ENCODE measurements around the gene KCND3. TPM values are rescaled to one million over a fixed set of nuclear protein-coding genes. Genes with fewer than 3 reads are reported as not detected.

The KCND3 gene
- total RNA-seq, 1 donor from 2014 or later: 3.7 TPM

DNA sequence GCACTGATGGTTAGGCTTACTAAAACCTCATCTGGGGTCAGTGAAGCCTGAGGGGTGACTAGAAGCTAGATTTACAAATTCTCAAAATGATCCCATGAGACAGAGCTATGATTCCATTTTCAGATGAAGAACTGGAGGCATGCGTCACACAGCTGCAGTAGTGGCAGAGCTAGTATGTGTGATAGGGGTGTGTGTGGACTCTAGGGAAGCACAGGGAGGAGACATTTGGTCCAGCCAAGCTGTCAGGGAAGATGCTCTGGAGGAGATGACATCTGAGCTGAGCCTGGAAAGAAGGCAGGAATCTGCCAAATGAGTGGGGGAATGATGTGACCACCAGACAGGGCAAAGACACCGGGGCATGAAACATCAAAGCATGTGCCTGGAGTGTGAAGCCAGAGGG is 12.0 kb upstream of the KCND3 start:
- Mint-ChIP-seq H3K4me3 (ENCODE audit: unreplicated experiment) (no peak overlapping the region), H3K9me3 (ENCODE audit: unreplicated experiment) (peaks cover 2% of the 10 kb centered on the region), H3K4me1 (ENCODE audit: low read depth, unreplicated experiment) (peaks cover 16% of the 10 kb centered on the region), H3K36me3 (ENCODE audit: unreplicated experiment) (no peaks in the 10 kb centered on the region), H3K27ac (ENCODE audit: unreplicated experiment) (no peak overlapping the region), H3K27me3 (ENCODE audit: unreplicated experiment) (peaks cover 4% of the 10 kb centered on the region)
- DNase-seq: no peak
- TF ChIP-seq, protein P1, sequence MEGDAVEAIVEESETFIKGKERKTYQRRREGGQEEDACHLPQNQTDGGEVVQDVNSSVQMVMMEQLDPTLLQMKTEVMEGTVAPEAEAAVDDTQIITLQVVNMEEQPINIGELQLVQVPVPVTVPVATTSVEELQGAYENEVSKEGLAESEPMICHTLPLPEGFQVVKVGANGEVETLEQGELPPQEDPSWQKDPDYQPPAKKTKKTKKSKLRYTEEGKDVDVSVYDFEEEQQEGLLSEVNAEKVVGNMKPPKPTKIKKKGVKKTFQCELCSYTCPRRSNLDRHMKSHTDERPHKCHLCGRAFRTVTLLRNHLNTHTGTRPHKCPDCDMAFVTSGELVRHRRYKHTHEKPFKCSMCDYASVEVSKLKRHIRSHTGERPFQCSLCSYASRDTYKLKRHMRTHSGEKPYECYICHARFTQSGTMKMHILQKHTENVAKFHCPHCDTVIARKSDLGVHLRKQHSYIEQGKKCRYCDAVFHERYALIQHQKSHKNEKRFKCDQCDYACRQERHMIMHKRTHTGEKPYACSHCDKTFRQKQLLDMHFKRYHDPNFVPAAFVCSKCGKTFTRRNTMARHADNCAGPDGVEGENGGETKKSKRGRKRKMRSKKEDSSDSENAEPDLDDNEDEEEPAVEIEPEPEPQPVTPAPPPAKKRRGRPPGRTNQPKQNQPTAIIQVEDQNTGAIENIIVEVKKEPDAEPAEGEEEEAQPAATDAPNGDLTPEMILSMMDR (IDR thresholded peaks at IDR 0.05; ENCODE audit: partially characterized antibody, unreplicated experiment): no peak

DNA sequence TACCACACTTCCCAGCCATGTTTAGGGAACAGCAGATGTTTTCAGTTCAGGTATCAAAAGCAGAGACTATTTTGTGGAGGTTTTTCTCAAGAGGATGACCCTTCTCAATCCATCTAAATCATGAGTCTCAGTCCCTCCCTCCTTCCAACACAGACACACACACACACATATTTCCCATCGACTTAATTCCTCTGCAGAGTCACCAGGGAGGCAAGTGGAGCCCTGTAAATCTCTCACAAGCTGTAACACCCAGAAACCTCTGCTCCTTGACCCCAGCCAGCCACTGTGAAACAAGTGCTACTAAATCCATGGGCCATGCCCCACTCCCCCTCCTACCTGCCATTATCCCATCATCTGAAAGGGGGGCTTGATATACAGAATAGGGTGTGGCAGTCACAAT is 10.6 kb upstream of the KCND3 start:
- H3K27ac Mint-ChIP-seq (ENCODE audit: unreplicated experiment): no peak overlapping the region
- no peak overlapping the region for H3K4me3 Mint-ChIP-seq (ENCODE audit: unreplicated experiment)
- H3K36me3 Mint-ChIP-seq (ENCODE audit: unreplicated experiment): peaks cover 7% of the 10 kb centered on the region
- peaks cover 7% of the 10 kb centered on the region for H3K27me3 Mint-ChIP-seq (ENCODE audit: unreplicated experiment)
- TF ChIP-seq, protein P1 (IDR thresholded peaks at IDR 0.05; ENCODE audit: partially characterized antibody, unreplicated experiment): no peak
- DNase-seq: no peak
- peaks cover 2% of the 10 kb centered on the region for H3K9me3 Mint-ChIP-seq (ENCODE audit: unreplicated experiment)
- peaks cover 12% of the 10 kb centered on the region for H3K4me1 Mint-ChIP-seq (ENCODE audit: low read depth, unreplicated experiment)

DNA sequence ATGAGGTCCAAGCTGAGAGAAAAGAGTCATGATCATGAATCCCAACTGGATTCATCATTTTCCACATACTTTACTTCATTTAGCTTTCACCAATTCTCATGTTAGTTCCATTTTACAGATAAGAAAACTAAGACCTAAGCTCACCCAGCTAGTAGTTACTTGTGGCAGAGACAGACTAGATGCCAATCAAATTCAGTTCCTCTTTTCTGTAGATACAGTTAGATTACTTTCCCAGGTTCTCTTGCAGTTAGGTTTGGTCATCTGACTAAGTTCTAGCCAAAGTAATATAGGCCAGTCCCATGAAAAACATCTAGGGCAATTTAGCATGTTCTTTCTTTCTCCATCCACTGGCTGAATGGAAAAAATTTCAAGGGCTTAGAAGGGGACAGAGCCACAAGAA is 8.9 kb upstream of the KCND3 start:
- Mint-ChIP-seq H3K4me3 (ENCODE audit: unreplicated experiment) (no peak overlapping the region), H3K36me3 (ENCODE audit: unreplicated experiment) (peaks cover 7% of the 10 kb centered on the region), H3K27ac (ENCODE audit: unreplicated experiment) (no peak overlapping the region), H3K27me3 (ENCODE audit: unreplicated experiment) (peaks cover 9% of the 10 kb centered on the region), H3K4me1 (ENCODE audit: low read depth, unreplicated experiment) (peaks cover 10% of the 10 kb centered on the region), H3K9me3 (ENCODE audit: unreplicated experiment) (peaks cover 2% of the 10 kb centered on the region)
- no peak for DNase-seq
- TF ChIP-seq, protein P1 (IDR thresholded peaks at IDR 0.05; ENCODE audit: partially characterized antibody, unreplicated experiment): no peak

DNA sequence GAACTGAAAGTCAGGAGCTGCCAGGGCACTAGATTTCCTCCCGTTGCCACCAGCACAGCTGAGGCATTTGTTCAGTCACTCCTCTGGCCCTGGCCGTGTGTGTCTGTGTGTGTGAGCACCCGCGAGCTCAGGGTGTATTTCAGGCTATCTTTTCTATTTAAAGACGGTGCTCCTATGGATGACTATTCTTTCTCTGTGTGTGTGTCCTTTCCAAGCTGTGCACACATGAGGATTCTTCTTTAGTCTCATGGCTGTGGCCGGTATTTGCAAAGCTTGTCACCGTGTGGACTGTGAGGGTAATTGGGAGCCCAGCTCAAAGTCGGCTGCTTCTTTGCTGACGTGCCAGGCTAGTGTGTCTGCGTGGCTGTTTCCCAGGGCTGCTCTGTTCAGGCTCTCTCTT is 3.0 kb upstream of the KCND3 start:
- Mint-ChIP-seq H3K9me3 (ENCODE audit: unreplicated experiment) (peaks cover 11% of the 10 kb centered on the region), H3K4me1 (ENCODE audit: low read depth, unreplicated experiment) (peaks cover 8% of the 10 kb centered on the region), H3K36me3 (ENCODE audit: unreplicated experiment) (peaks cover 7% of the 10 kb centered on the region), H3K27ac (ENCODE audit: unreplicated experiment) (no peak overlapping the region), H3K27me3 (ENCODE audit: unreplicated experiment) (peaks cover 21% of the 10 kb centered on the region), H3K4me3 (ENCODE audit: unreplicated experiment) (no peak overlapping the region)
- TF ChIP-seq, protein P1 (IDR thresholded peaks at IDR 0.05; ENCODE audit: partially characterized antibody, unreplicated experiment): no peak
- DNase-seq: no peak

DNA sequence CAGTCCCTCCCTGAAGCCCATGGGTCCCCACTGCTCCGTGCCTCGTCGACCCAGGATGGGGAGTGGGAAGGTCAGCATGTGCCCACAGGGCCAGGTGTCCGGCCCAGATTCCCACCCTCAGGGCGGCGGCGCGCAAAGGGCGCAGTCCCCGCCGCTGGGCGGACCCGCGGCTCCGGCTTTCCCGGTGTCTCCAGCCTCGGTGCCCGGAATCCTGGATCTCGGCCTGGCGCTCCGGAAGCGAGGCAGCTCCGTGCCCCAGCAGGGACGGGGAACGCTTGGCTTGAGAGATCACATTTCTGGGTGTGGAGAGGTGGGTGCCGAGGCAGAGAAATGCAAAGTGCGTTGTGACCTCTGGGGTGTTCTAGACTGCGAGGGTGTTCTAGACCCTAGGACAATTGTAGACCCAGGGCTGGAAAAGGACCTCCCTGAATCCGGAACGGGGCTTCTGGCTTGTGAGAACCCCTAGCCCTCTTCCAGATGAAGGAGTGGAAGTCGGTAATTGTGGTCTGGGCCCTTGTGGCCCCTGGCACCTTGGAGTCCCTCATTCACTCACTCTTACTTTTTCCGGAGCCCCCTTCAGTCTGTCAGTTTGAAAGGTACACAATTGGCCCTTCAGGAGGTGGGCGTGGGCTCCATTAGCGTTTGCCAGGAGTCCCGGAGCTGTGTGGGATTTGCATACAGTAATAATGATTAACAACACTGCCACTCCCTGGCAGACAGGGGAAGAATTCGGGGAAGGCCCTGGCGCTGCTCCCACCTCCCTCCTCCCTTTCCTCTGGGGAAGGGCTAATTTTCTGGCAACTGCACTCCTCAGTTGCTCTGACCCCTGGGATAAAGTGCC is 1.6 kb upstream of the KCND3 start:
- Mint-ChIP-seq H3K4me3 (ENCODE audit: unreplicated experiment) (peak overlapping the region; percentile 84), H3K27ac (ENCODE audit: unreplicated experiment) (no peak overlapping the region), H3K36me3 (ENCODE audit: unreplicated experiment) (peaks cover 7% of the 10 kb centered on the region)

More for the DNA sequence above, 1.6 kb upstream of the KCND3 start:
- TF ChIP-seq, protein P1 (IDR thresholded peaks at IDR 0.05; ENCODE audit: partially characterized antibody, unreplicated experiment): no peak
- DNase-seq: peak; percentile 63
- Mint-ChIP-seq H3K9me3 (ENCODE audit: unreplicated experiment) (peaks cover 13% of the 10 kb centered on the region), H3K4me1 (ENCODE audit: low read depth, unreplicated experiment) (peaks cover 8% of the 10 kb centered on the region), H3K27me3 (ENCODE audit: unreplicated experiment) (peaks cover 19% of the 10 kb centered on the region)
